Caco-2 (cell line): Measurements from ENCODE around the gene MAOA. TPM values are rescaled to one million over a fixed set of nuclear protein-coding genes. Genes with fewer than 3 reads are reported as not detected.
A peak's percentile ranks its signal among the peaks of the same experiment; 100 is the strongest.

ENCODE experiments used
- BruUV-seq: library from RNA; stranded (reverse); fragments of 400-500 nt; replicated peaks from 2 replicates; lab custom pipeline; 2021; lab: Mats Ljungman, UMichigan
- CTCF ChIA-PET: fragments of 300-600 bp; sonication (Branson Sonifier 250); formaldehyde crosslinking; loops from one replicate; lab custom pipeline; 2022; ENCODE audit warnings: antibody characterized with exemption; lab: Charles Lee
- POLR2A ChIA-PET: fragments of 300-600 bp; sonication (Branson Sonifier 250); formaldehyde crosslinking; loops from one replicate; lab custom pipeline; 2022; ENCODE audit warnings: antibody characterized with exemption; lab: Charles Lee
- DNase-seq, 2 experiments: peaks; one replicate each; pipeline versions ENCODE4 v3.0.0 to v3.0.0-alpha.2; 2020 to 2022
- H3K27me3 ChIP-seq: replicated peaks from 2 replicates; pipeline ENCODE4 v1.6.0; 2011; ENCODE audit warnings: low read length; ENCODE audit not compliant: control insufficient read depth, insufficient read depth
- H3K36me3 ChIP-seq: 2 replicates; pipeline ENCODE4 v1.5.1; 2011; ENCODE audit warnings: low read length; ENCODE audit not compliant: control insufficient read depth, insufficient read depth
- H3K4me1 ChIP-seq: fragments of 250-450 bp; sonication (Bioruptor Pico); 2 replicates; pipeline ENCODE4 v1.5.1; 2020; ENCODE audit warnings: mild to moderate bottlenecking
- H3K4me3 ChIP-seq: 2 replicates; pipeline ENCODE4 v1.5.1; 2011; ENCODE audit warnings: low read depth, mild to moderate bottlenecking, control low read depth, low read length
- H3K9me3 ChIP-seq: fragments of 250-450 bp; sonication (Bioruptor Pico); 2 replicates; pipeline ENCODE4 v1.5.1; 2020; ENCODE audit warnings: mild to moderate bottlenecking, moderate library complexity
- H3K27ac Mint-ChIP-seq: one replicate; pipeline ENCODE4 v1.8.0; 2022; ENCODE audit warnings: mixed read lengths; ENCODE audit not compliant: unreplicated experiment
- H3K27me3 Mint-ChIP-seq: one replicate; pipeline ENCODE4 v1.8.0; 2022; ENCODE audit warnings: mixed read lengths; ENCODE audit not compliant: insufficient read depth, unreplicated experiment
- H3K36me3 Mint-ChIP-seq: one replicate; pipeline ENCODE4 v1.8.0; 2022; ENCODE audit warnings: mild to moderate bottlenecking, mixed read lengths; ENCODE audit not compliant: insufficient read depth, unreplicated experiment
- H3K4me1 Mint-ChIP-seq: one replicate; pipeline ENCODE4 v1.8.0; 2022; ENCODE audit warnings: low read depth, mixed read lengths; ENCODE audit not compliant: unreplicated experiment
- H3K4me3 Mint-ChIP-seq: one replicate; pipeline ENCODE4 v1.8.0; 2022; ENCODE audit warnings: mild to moderate bottlenecking, moderate library complexity, mixed read lengths; ENCODE audit not compliant: unreplicated experiment
- H3K9me3 Mint-ChIP-seq: one replicate; pipeline ENCODE4 v1.8.0; 2022; ENCODE audit warnings: mixed read lengths; ENCODE audit not compliant: unreplicated experiment
- intact Hi-C: fragments of 100-400 bp; cut with micrococcal nuclease; formaldehyde crosslinking; loops from one replicate; pipeline ENCODE4 v1.10.0; 2022; ENCODE audit not compliant: unreplicated experiment
- total RNA-seq: library from RNA; stranded (reverse); gene quantifications from 2 replicates; pipeline ENCODE4 v1.2.3, GENCODE V29; 2022
- TF ChIP-seq, protein P1 (sequence below), 2 experiments: fragments of 200-600 bp in 1 of 2; IDR thresholded peaks; 1 replicate in 1 of 2; 2 replicates in 1 of 2; pipeline versions ENCODE4 v1.5.1 to v1.8.0; 2011 to 2022; ENCODE audit warnings: antibody characterized with exemption in 1 of 2, control low read depth in 1 of 2, inconsistent platforms in 1 of 2, low read depth in 1 of 2, low read length in 1 of 2, mild to moderate bottlenecking in 1 of 2, moderate library complexity in 1 of 2; ENCODE audit not compliant: insufficient read depth in 1 of 2, severe bottlenecking in 1 of 2, unreplicated experiment in 1 of 2

MAOA gene
- total RNA-seq, 1 experiment from 2014 or later: 0.25 TPM

DNA sequence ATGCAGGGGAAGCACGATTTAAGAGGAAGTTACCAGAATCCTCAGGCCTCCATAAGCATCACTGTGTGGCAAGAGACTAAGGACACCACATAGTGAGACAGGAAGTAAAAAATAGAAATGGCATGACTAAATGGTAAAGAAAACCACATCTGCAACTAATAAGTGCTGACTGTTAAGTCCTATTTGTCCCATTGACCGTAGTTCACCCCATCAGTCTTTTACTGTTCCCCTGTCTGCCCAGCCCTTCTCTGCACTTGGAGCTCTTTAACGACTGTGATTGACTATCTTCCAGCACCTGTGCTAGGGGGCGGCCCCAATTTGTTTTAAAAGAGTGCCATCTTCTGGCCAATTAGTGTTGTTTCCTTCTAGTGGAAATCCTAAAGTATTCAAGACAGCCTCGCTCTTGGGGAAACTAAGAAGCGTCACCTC lies 94.2 kb downstream of the MAOA start:
- H3K4me1 Mint-ChIP-seq: no peaks in the 10 kb centered on the region
- H3K4me3 Mint-ChIP-seq: no peak overlapping the region
- intact Hi-C loops: loop anchor here (1.0 to 5.0 kb wide), 3 partner anchors 93 to 191 kb away; partner anchors contain the start of gene MAOA
- TF ChIP-seq, protein P1, sequence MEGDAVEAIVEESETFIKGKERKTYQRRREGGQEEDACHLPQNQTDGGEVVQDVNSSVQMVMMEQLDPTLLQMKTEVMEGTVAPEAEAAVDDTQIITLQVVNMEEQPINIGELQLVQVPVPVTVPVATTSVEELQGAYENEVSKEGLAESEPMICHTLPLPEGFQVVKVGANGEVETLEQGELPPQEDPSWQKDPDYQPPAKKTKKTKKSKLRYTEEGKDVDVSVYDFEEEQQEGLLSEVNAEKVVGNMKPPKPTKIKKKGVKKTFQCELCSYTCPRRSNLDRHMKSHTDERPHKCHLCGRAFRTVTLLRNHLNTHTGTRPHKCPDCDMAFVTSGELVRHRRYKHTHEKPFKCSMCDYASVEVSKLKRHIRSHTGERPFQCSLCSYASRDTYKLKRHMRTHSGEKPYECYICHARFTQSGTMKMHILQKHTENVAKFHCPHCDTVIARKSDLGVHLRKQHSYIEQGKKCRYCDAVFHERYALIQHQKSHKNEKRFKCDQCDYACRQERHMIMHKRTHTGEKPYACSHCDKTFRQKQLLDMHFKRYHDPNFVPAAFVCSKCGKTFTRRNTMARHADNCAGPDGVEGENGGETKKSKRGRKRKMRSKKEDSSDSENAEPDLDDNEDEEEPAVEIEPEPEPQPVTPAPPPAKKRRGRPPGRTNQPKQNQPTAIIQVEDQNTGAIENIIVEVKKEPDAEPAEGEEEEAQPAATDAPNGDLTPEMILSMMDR (IDR thresholded peaks at IDR 0.05; ENCODE audit: insufficient read depth in 1 of 2, low read depth in 1 of 2, low read length in 1 of 2, severe bottlenecking in 1 of 2, unreplicated experiment in 1 of 2): peak; percentile 26 to 53
- no peaks in the 10 kb centered on the region for H3K27me3 Mint-ChIP-seq
- peak; percentile 45 to 46 for DNase-seq
- H3K36me3 Mint-ChIP-seq: no peaks in the 10 kb centered on the region
- Histone ChIP-seq H3K4me1 (no peaks in the 10 kb centered on the region), H3K36me3 (no peaks in the 10 kb centered on the region), H3K27me3 (no peaks in the 10 kb centered on the region), H3K9me3 (no peaks in the 10 kb centered on the region), H3K4me3 (no peak overlapping the region)
- CTCF ChIA-PET: interaction anchor here (0.5 to 1.5 kb wide), 8 partner anchors 47 to 193 kb away, joined by 3 to 22 read pairs (median 3); no protein-coding TSS in a partner anchor
- POLR2A ChIA-PET: no interaction called here
- no TSS peak for BruUV-seq
- H3K27ac Mint-ChIP-seq: no peak overlapping the region
- H3K9me3 Mint-ChIP-seq: no peaks in the 10 kb centered on the region

DNA sequence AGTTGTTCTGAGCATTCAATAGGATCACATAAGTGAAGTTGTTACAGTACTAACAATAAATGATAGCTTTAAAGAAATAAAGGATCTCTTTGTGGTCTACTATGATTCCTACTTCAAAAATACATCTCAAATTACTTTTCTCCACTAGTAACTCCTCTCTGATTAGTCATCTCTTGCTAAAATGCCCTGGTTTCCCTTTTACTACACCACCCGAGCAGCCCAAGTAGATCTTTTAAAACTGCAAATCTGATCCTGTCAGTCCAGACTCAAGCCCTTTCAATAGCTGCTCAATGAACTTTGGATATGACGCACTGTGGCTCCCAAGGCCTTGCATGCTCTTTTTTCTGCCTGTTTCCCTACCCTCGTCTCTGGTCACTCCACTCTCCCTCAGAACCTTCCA lies 97.5 kb downstream of the MAOA start:
- Mint-ChIP-seq H3K27me3 (no peaks in the 10 kb centered on the region), H3K9me3 (no peaks in the 10 kb centered on the region)
- intact Hi-C loops: loop anchor here (5.0 kb wide), 1 partner anchor 96 kb away; the partner anchor contains the start of gene MAOA

DNA sequence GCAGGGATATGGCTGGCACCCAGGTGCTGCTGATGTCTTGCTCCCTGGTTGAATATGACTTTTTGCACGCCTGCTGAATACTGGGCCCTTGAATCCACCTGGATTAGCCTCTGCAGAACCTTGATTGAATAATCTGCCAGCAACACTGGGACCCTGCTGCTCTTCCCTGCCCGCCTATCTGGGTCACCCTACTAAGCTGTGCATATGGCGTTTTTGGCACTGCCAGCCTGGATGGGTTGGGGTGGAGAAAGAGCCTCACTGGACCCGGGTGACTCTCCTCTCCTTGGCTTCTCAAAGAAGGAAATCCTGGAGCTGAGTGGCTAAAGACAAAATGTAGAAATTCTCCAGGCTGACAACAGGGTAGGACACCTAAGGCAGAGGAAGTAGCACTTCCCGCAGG lies 100.0 kb downstream of the MAOA start:
- no peak overlapping the region for H3K4me3 Mint-ChIP-seq
- POLR2A ChIA-PET: no interaction called here
- Histone ChIP-seq H3K9me3 (no peaks in the 10 kb centered on the region), H3K27me3 (no peaks in the 10 kb centered on the region), H3K4me1 (no peaks in the 10 kb centered on the region), H3K36me3 (no peaks in the 10 kb centered on the region), H3K4me3 (no peak overlapping the region)
- BruUV-seq: no TSS peak
- CTCF ChIA-PET: no interaction called here
- TF ChIP-seq, protein P1 (IDR thresholded peaks at IDR 0.05; ENCODE audit: insufficient read depth in 1 of 2, low read depth in 1 of 2, low read length in 1 of 2, severe bottlenecking in 1 of 2, unreplicated experiment in 1 of 2): no peak
- intact Hi-C loops: no loop called here
- H3K9me3 Mint-ChIP-seq: no peaks in the 10 kb centered on the region
- no peak for DNase-seq
- no peak overlapping the region for H3K27ac Mint-ChIP-seq
- H3K27me3 Mint-ChIP-seq: no peaks in the 10 kb centered on the region
- no peaks in the 10 kb centered on the region for H3K4me1 Mint-ChIP-seq
- H3K36me3 Mint-ChIP-seq: no peaks in the 10 kb centered on the region

More for the DNA sequence above, 97.5 kb downstream of the MAOA start:
- Histone ChIP-seq H3K4me1 (no peaks in the 10 kb centered on the region), H3K4me3 (no peak overlapping the region), H3K36me3 (no peaks in the 10 kb centered on the region), H3K9me3 (no peaks in the 10 kb centered on the region), H3K27me3 (no peaks in the 10 kb centered on the region)
- H3K36me3 Mint-ChIP-seq: no peaks in the 10 kb centered on the region
- TF ChIP-seq, protein P1 (IDR thresholded peaks at IDR 0.05; ENCODE audit: insufficient read depth in 1 of 2, low read depth in 1 of 2, low read length in 1 of 2, severe bottlenecking in 1 of 2, unreplicated experiment in 1 of 2): no peak
- no TSS peak for BruUV-seq
- H3K4me1 Mint-ChIP-seq: no peaks in the 10 kb centered on the region
- ChIA-PET CTCF (interaction anchor here (1.2 kb wide), 1 partner anchor 188 kb away, joined by 3 read pairs; no protein-coding TSS in a partner anchor), POLR2A (no interaction called here)
- no peak overlapping the region for H3K4me3 Mint-ChIP-seq
- no peak for DNase-seq
- H3K27ac Mint-ChIP-seq: no peak overlapping the region
